Suprapubic skin (tissue), 4 donors: ENCODE results near the gene FBXO30. TPM values are rescaled to one million over a fixed set of nuclear protein-coding genes. Genes with fewer than 3 reads are reported as not detected.

Experiments used
- DNase-seq, 2 donors: peaks; one replicate each; pipeline ENCODE4 v3.0.0-alpha.2; 2019; ENCODE audit warnings: low spot score in 2 of 2
- H3K27ac ChIP-seq: fragments of 200-600 bp; sonication (generic); one replicate; pipeline ENCODE4 v1.5.1; 2019
- H3K27me3 ChIP-seq: fragments of 200-600 bp; sonication (generic); one replicate; pipeline ENCODE4 v1.5.1; 2019
- H3K36me3 ChIP-seq: fragments of 200-600 bp; sonication (generic); one replicate; pipeline ENCODE4 v1.5.1; 2019
- H3K4me1 ChIP-seq: fragments of 200-600 bp; sonication (generic); one replicate; pipeline ENCODE4 v1.5.1; 2019
- H3K4me3 ChIP-seq: fragments of 200-600 bp; sonication (generic); one replicate; pipeline ENCODE4 v1.5.1; 2019; ENCODE audit warnings: mild to moderate bottlenecking
- H3K9me3 ChIP-seq: fragments of 200-600 bp; sonication (generic); one replicate; pipeline ENCODE4 v1.5.1; 2019
- CTCF ChIP-seq, 2 donors: fragments of 200-600 bp in 1 of 2; fragments of 450-650 bp in 1 of 2; sonication (generic) in 1 of 2; IDR thresholded peaks; one replicate each; pipeline ENCODE4 v1.5.1; 2016 to 2019; ENCODE audit warnings: antibody characterized with exemption in 2 of 2, mild to moderate bottlenecking in 1 of 2, moderate library complexity in 1 of 2
- EP300 ChIP-seq: sonication (generic); formaldehyde crosslinking; IDR thresholded peaks from one replicate; pipeline ENCODE4 v1.6.1; 2017; ENCODE audit warnings: antibody characterized with exemption
- POLR2A ChIP-seq, 2 donors: fragments of 450-650 bp; IDR thresholded peaks; one replicate each; pipeline ENCODE4 v1.6.1; 2017; ENCODE audit warnings: antibody characterized with exemption in 2 of 2, mild to moderate bottlenecking in 2 of 2, moderate library complexity in 2 of 2
- POLR2AphosphoS5 ChIP-seq, 3 donors: sonication (generic); formaldehyde crosslinking; IDR thresholded peaks; one replicate each; pipeline ENCODE4 v1.6.1; 2017; ENCODE audit warnings: antibody characterized with exemption in 3 of 3
- WGBS: methylation state at CpG from one replicate; pipeline ENCODE4 v1.1.5; 2018; 5-methylcytosine and 5-hydroxymethylcytosine counted together
- total RNA-seq, 4 donors: library from RNA; depleted of rRNA; stranded (reverse); fragments of >200 nt; gene quantifications; one replicate each; pipeline ENCODE4 v1.1.0, GENCODE V29; 2016

Gene FBXO30
- total RNA-seq, 4 donors from 2014 or later, result 3.6 to 5.6 (median 5.3) TPM

DNA sequence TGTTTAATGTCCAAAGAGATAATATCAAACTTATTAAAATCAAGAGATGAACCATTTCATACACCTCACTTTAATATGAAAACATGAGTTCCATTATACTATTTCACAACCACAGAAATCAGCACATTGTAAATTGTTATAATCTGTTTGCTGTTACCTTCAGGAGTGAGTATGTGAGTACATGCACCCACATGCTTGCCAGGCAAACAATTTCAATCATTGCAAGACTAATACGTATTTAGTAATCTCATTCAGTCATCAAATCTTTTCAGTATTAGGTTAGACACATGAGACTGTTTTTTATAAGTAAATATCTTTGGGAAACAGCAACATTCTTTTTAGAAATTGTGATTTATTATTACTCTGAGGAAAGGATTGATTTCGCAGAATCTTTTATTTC, 70.0 kb downstream of the FBXO30 start:
- TF ChIP-seq POLR2A (IDR thresholded peaks at IDR 0.05), result no peak
- TF ChIP-seq CTCF (IDR thresholded peaks at IDR 0.05), result no peak
- no peak for TF ChIP-seq EP300
- no peak for TF ChIP-seq POLR2AphosphoS5 (IDR thresholded peaks at IDR 0.05)
- 57% methylated on average over 2 of the region's 2 CpGs for WGBS
- Histone ChIP-seq H3K4me1 (peaks cover 2% of the 10 kb centered on the region), H3K27ac (no peak overlapping the region), H3K27me3 (no peaks in the 10 kb centered on the region), H3K36me3 (no peaks in the 10 kb centered on the region), H3K4me3 (no peak overlapping the region), H3K9me3 (no peaks in the 10 kb centered on the region)
- DNase-seq, result no peak

Other genes with a start within 250 kb of the FBXO30 start
- 10 to 100 TPM in 2 of 4 donors, 1 to 10 TPM in 2; 6.5 to 12.9 (median 10.4) TPM for gene EPM2A, start 79.3 kb downstream of the FBXO30 start, total RNA-seq
- gene SHPRH, start 149.6 kb upstream of the FBXO30 start, total RNA-seq, result 10 to 100 TPM; 20.3 to 66.4 (median 24.3) TPM
- gene GRM1, start 214.3 kb upstream of the FBXO30 start, total RNA-seq, result under 1 TPM in 2 of 4 donors, not detected in 2; 0.25 to 0.48 TPM